ENCODE data around the gene KIAA1217. TPM values are rescaled to one million over a fixed set of nuclear protein-coding genes. Genes with fewer than 3 reads are reported as not detected.

The KIAA1217 gene
- total and polyA plus RNA-seq, 2 of the 8 experiments (the other 6 are each of a cell fraction or from before 2014, with no cell fraction given): 4.5 to 15.6 TPM

DNA sequence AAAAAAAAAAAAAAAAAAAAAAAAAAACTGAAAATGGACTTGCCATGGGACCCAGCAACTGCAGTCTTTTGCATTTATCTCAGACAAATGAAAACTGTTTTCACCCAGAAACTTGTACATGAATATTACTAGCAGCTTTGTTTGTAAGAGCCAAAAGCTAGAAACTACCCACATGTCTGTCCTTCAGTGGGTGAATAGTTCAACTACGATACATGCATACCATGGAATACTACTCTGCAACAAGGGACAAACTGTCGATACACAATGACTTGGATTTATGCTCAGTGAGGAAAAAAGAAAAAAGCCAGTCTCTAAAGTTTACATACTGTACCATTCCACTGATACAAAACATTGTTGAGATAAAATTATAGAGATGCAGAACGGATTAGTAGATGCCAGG lies 195.6 kb downstream of the KIAA1217 start:
- Histone ChIP-seq H3K23me2 (ENCODE audit: low read depth, low read length) (no peaks in the 10 kb centered on the region), H2AFZ (ENCODE audit: low read length) (no peak overlapping the region), H2BK12ac (ENCODE audit: low read depth, low read length) (no peak overlapping the region), H3K4ac (replicated peaks; ENCODE audit: insufficient read length, low read depth, low read length) (no peak overlapping the region), H3K4me1 (replicated peaks in 1 of 4; ENCODE audit: control insufficient read depth in 3 of 4, insufficient read depth in 4 of 4, low read length in 3 of 4) (no peaks in the 10 kb centered on the region), H4K5ac (ENCODE audit: insufficient read length, low read depth, low read length) (no peak overlapping the region), H2BK5ac (ENCODE audit: low read depth, low read length) (no peak overlapping the region), H3K14ac (ENCODE audit: insufficient read length) (no peak overlapping the region), H3K4me3 (ENCODE audit: extremely low read depth in 1 of 4, insufficient read depth in 2 of 4, low read depth in 3 of 4, low read length in 4 of 4) (no peak overlapping the region), H4K91ac (replicated peaks; ENCODE audit: insufficient read length, low read length) (no peak overlapping the region), H3K23ac (ENCODE audit: insufficient read length) (no peak overlapping the region), H3K27ac (ENCODE audit: low read depth, low read length) (no peak overlapping the region), H3K79me1 (ENCODE audit: low read depth, low read length) (no peaks in the 10 kb centered on the region), H2AK5ac (ENCODE audit: low read depth, low read length) (no peak overlapping the region), H3K9ac (replicated peaks in 1 of 4; ENCODE audit: extremely low read depth in 1 of 4, low read depth in 3 of 4, low read length in 3 of 4) (no peak overlapping the region), H2BK120ac (replicated peaks; ENCODE audit: low read depth, low read length) (no peak overlapping the region), H4K20me1 (replicated peaks in 1 of 2; ENCODE audit: control insufficient read depth in 1 of 2, insufficient read depth in 2 of 2, low read length in 2 of 2) (no peaks in the 10 kb centered on the region), H3K79me2 (ENCODE audit: control insufficient read depth in 1 of 2, insufficient read depth in 2 of 2, low read length in 2 of 2) (no peaks in the 10 kb centered on the region), H3K56ac (replicated peaks; ENCODE audit: insufficient read length, low read depth, low read length) (no peak overlapping the region), H3K4me2 (ENCODE audit: insufficient read depth in 1 of 2, low read depth in 2 of 2, low read length in 2 of 2) (no peak overlapping the region), H2BK20ac (ENCODE audit: low read length) (no peak overlapping the region), H4K8ac (ENCODE audit: extremely low read depth, insufficient read depth, low read length) (no peak overlapping the region), H2BK15ac (ENCODE audit: low read length) (no peak overlapping the region), H3K9me3 (ENCODE audit: insufficient read depth in 2 of 2, low read depth in 1 of 2, low read length in 1 of 2) (no peaks in the 10 kb centered on the region), H3K18ac (ENCODE audit: extremely low read depth, low read length) (no peak overlapping the region), H3K36me3 (ENCODE audit: control insufficient read depth in 2 of 4, insufficient read depth in 4 of 4, low read length in 3 of 4) (no peaks in the 10 kb centered on the region), H3K27me3 (replicated peaks in 1 of 4; ENCODE audit: control insufficient read depth in 3 of 4, extremely low read depth in 1 of 4, insufficient read depth in 3 of 4, low read length in 3 of 4) (no peaks in the 10 kb centered on the region)
- DNase-seq (ENCODE audit: low read depth in 1 of 2, low spot score in 2 of 2) (no peak), FAIRE-seq (no peak)
- 43% methylated on average over 3 of the region's 3 CpGs; no CpG with 5 or more reads in 1 of the 2 experiments for WGBS, 2 experiments (ENCODE audit: extremely low coverage in 1 of 2, insufficient coverage in 1 of 2, insufficient read length in 1 of 2, insufficient replicate concordance in 2 of 2, low coverage in 1 of 2, low lambda C conversion rate in 2 of 2, missing lambda C conversion rate in 1 of 2)
- CTCF ChIA-PET (ENCODE audit: partially characterized antibody): interaction anchor here (1.7 kb wide), 1 partner anchor 13 kb away, joined by 5 read pairs; no protein-coding TSS in a partner anchor
- POLR2A ChIA-PET (ENCODE audit: partially characterized antibody): no interaction called here
- TF ChIP-seq HDAC6 (IDR thresholded peaks at IDR 0.05; ENCODE audit: low read depth, low read length) (no peak), CBX5 (IDR thresholded peaks at IDR 0.05; ENCODE audit: low read depth, low read length) (no peak), SP1 (IDR thresholded peaks at IDR 0.05; ENCODE audit: low read depth, low read length) (no peak), SAP30 (IDR thresholded peaks at IDR 0.05; ENCODE audit: insufficient read depth, insufficient replicate concordance, low read length) (no peak)
- TF ChIP-seq, protein P1, sequence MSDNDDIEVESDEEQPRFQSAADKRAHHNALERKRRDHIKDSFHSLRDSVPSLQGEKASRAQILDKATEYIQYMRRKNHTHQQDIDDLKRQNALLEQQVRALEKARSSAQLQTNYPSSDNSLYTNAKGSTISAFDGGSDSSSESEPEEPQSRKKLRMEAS (IDR thresholded peaks at IDR 0.05): no peak

Measured in H1 (cell line).